ENCODE results near the gene SIGLEC15.

DNA sequence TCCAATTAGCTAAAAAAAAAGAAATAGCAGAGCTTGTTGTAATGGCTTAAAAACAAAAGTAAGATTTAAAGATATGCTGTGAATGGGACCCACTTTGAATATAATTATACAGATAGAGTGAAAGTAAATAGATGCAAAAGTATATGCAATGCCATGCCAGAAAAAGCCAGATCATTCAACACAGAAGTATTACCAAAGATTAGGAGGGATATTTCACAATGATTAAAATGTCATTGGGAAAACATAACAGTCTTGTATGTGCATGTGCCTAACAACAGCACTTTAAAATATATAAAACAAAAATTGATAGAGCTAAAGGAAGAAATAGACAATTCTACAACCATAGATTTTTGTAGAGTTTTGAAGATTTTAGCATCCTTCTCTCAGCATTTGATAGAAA lies 19.9 kb upstream of the SIGLEC15 start:
- TF ChIP-seq, protein P1, sequence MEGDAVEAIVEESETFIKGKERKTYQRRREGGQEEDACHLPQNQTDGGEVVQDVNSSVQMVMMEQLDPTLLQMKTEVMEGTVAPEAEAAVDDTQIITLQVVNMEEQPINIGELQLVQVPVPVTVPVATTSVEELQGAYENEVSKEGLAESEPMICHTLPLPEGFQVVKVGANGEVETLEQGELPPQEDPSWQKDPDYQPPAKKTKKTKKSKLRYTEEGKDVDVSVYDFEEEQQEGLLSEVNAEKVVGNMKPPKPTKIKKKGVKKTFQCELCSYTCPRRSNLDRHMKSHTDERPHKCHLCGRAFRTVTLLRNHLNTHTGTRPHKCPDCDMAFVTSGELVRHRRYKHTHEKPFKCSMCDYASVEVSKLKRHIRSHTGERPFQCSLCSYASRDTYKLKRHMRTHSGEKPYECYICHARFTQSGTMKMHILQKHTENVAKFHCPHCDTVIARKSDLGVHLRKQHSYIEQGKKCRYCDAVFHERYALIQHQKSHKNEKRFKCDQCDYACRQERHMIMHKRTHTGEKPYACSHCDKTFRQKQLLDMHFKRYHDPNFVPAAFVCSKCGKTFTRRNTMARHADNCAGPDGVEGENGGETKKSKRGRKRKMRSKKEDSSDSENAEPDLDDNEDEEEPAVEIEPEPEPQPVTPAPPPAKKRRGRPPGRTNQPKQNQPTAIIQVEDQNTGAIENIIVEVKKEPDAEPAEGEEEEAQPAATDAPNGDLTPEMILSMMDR (IDR thresholded peaks at IDR 0.05; ENCODE audit: low read length), result no peak
- TF ChIP-seq EZH2 (optimal IDR thresholded peaks at IDR 0.05; ENCODE audit: low read depth, low read length) (no peak), EZH2phosphoT487 (IDR thresholded peaks at IDR 0.05; ENCODE audit: low read length) (no peak)
